ENCODE measurements around the gene NME4.

GRCh38 chr16:407253-407652 is 10.3 kb downstream of the NME4 start:
- no peak for TF ChIP-seq POLR2A (IDR thresholded peaks at IDR 0.05; ENCODE audit: low read length)
- no peak for TF ChIP-seq GATA1 (IDR thresholded peaks at IDR 0.05; ENCODE audit: low read depth, low read length)
